PC-9 (cell line): ENCODE data around the gene CNTNAP2. TPM values are rescaled to one million over a fixed set of nuclear protein-coding genes. Genes with fewer than 3 reads are reported as not detected.

Experiments used
- BruUV-seq: library from RNA; stranded (reverse); fragments of 400-500 nt; replicated peaks from 2 replicates; lab custom pipeline; 2021; lab: Mats Ljungman, UMichigan
- CTCF ChIA-PET: fragments of 300-600 bp; sonication (Branson Sonifier 250); formaldehyde crosslinking; loops from one replicate; lab custom pipeline; 2022; ENCODE audit warnings: antibody characterized with exemption; lab: Charles Lee
- POLR2A ChIA-PET: fragments of 300-600 bp; sonication (Branson Sonifier 250); formaldehyde crosslinking; loops from one replicate; lab custom pipeline; 2022; ENCODE audit warnings: antibody characterized with exemption; ENCODE audit not compliant: unreplicated experiment; lab: Charles Lee
- DNase-seq, 2 experiments: peaks; one replicate each; pipeline versions ENCODE4 v3.0.0 to v3.0.0-alpha.2; 2015 to 2022; ENCODE audit warnings: mixed read lengths in 1 of 2
- H2AFZ ChIP-seq: fragments of 200-600 bp; sonication (generic); 2 replicates; pipeline ENCODE4 v1.8.1; 2017; ENCODE audit warnings: antibody characterized with exemption
- H3F3A ChIP-seq: fragments of 200-600 bp; sonication (generic); 2 replicates; pipeline ENCODE4 v1.8.1; 2017; ENCODE audit warnings: antibody characterized with exemption, mild to moderate bottlenecking, low read depth; ENCODE audit not compliant: insufficient read depth
- H3K27ac ChIP-seq: fragments of 200-600 bp; sonication (generic); 2 replicates; pipeline ENCODE4 v1.6.1; 2016; ENCODE audit warnings: mixed run types
- H3K27me3 ChIP-seq: fragments of 200-600 bp; sonication (generic); 2 replicates; pipeline ENCODE4 v1.6.1; 2016; ENCODE audit warnings: low read depth, mixed run types; ENCODE audit not compliant: insufficient read depth
- H3K36me3 ChIP-seq: fragments of 200-600 bp; sonication (generic); 2 replicates; pipeline ENCODE4 v1.6.1; 2016; ENCODE audit warnings: low read depth, mixed run types
- H3K4me1 ChIP-seq: fragments of 200-600 bp; sonication (generic); replicated peaks from 2 replicates; pipeline ENCODE4 v1.6.1; 2016; ENCODE audit warnings: mixed run types; ENCODE audit not compliant: insufficient read depth
- H3K4me2 ChIP-seq: fragments of 200-600 bp; sonication (generic); 2 replicates; pipeline ENCODE4 v1.6.1; 2017; ENCODE audit warnings: mixed run types
- H3K4me3 ChIP-seq: fragments of 200-600 bp; sonication (generic); 2 replicates; pipeline ENCODE4 v1.6.1; 2016; ENCODE audit warnings: mixed run types
- H3K79me2 ChIP-seq: fragments of 200-600 bp; sonication (generic); 2 replicates; pipeline ENCODE4 v1.6.1; 2017; ENCODE audit warnings: low read depth, mixed run types
- H3K9me2 ChIP-seq: fragments of 200-600 bp; sonication (generic); 2 replicates; pipeline ENCODE4 v1.8.1; 2017; ENCODE audit warnings: mild to moderate bottlenecking; ENCODE audit not compliant: insufficient read depth
- H3K9me3 ChIP-seq: fragments of 200-600 bp; sonication (generic); 2 replicates; pipeline ENCODE4 v1.8.1; 2016; ENCODE audit warnings: low read depth; ENCODE audit not compliant: insufficient read depth
- H4K20me1 ChIP-seq: fragments of 200-600 bp; sonication (generic); 2 replicates; pipeline ENCODE4 v1.8.1; 2017; ENCODE audit not compliant: insufficient read depth
- CTCF ChIP-seq: fragments of 200-600 bp; sonication (generic); conservative IDR thresholded peaks from 2 replicates; pipeline ENCODE4 v1.6.1; 2017; ENCODE audit warnings: mixed run types, antibody characterized with exemption, mild to moderate bottlenecking, moderate library complexity
- EZH2 ChIP-seq: fragments of 200-600 bp; sonication (generic); IDR thresholded peaks from 2 replicates; pipeline ENCODE4 v1.8.0; 2017; ENCODE audit warnings: antibody characterized with exemption, low read depth
- intact Hi-C: fragments of 100-400 bp; cut with micrococcal nuclease; formaldehyde crosslinking; loops from one replicate; pipeline ENCODE4 v1.10.0; 2022; ENCODE audit not compliant: unreplicated experiment
- total RNA-seq: library from RNA; stranded (reverse); gene quantifications from 2 replicates; pipeline ENCODE4 v1.2.3, GENCODE V29; 2021

CNTNAP2 gene
- total RNA-seq, 1 experiment from 2014 or later, result not detected

DNA sequence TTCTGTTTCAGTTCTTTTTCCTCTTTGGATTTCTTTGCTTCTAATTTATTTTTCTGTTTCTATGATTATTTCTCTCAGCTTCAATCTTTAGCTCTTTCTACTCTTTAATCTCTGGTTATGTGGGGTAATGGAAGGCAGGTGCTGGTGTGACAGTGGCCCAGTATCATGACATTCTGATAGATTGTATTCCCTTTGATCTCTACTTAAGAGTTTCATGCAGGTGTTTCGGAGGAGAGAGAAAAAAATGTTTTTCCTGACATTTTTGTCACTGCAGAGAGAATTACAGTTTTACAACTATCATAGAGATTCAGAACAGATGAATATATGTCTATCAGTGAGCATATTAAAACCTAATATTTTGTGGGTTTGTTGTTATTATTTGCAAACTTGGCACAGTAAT, 524.9 kb downstream of the CNTNAP2 start:
- H3K27me3 ChIP-seq, result peaks cover 7% of the 10 kb centered on the region; the same call in 1 of the 2 replicates
- ChIA-PET POLR2A (no interaction called here), CTCF (no interaction called here)

DNA sequence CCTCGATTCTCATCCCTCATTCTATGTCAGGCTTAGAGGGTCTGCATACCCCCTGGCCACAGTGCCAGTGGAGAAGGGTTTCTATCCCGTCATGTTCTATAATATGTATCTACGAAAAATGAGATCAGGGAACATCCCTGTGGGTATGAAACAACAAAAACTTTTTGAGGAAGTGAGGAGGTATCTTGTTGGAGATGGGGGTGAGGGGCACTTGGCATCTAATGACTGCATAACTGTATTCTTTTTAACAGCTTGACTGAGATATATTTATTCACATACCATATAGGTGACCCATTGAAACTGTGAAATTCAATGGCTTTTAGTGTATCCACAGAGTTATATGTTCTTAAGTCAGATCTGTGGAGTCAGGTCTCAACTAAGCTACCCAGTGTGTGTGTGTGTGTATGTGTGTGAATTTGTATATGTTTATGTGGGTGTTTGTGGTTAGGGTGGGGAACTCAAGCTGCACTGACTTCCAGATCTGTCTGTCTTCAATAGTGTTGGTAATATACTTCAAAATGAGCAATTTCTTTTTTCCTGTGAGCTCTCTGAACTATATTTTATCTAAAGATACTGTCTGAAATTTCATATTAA, 528.9 kb downstream of the CNTNAP2 start:
- Histone ChIP-seq H3K36me3 (no peaks in the 10 kb centered on the region), H3K9me3 (no peaks in the 10 kb centered on the region), H3K4me2 (no peak overlapping the region), H2AFZ (no peak overlapping the region), H3K27me3 (no peaks in the 10 kb centered on the region), H3K79me2 (no peaks in the 10 kb centered on the region), H4K20me1 (no peaks in the 10 kb centered on the region), H3K4me1 (no peaks in the 10 kb centered on the region), H3K9me2 (no peaks in the 10 kb centered on the region), H3F3A (no peaks in the 10 kb centered on the region), H3K27ac (no peak overlapping the region), H3K4me3 (no peak overlapping the region)
- TF ChIP-seq CTCF (no peak), EZH2 (no peak)
- intact Hi-C loops, result no loop called here
- no TSS peak for BruUV-seq
- ChIA-PET POLR2A (no interaction called here), CTCF (no interaction called here)
- no peak for DNase-seq

More for the DNA sequence above, 524.9 kb downstream of the CNTNAP2 start:
- H3K9me3 ChIP-seq, result no peaks in the 10 kb centered on the region
- intact Hi-C loops, result no loop called here
- H3K36me3 ChIP-seq, result no peaks in the 10 kb centered on the region
- H3K4me1 ChIP-seq, result no peaks in the 10 kb centered on the region
- H3K27ac ChIP-seq, result no peak overlapping the region
- H3K79me2 ChIP-seq, result no peaks in the 10 kb centered on the region
- H2AFZ ChIP-seq, result no peak overlapping the region
- no peaks in the 10 kb centered on the region for H3K9me2 ChIP-seq
- no peak overlapping the region for H3K4me3 ChIP-seq
- H3F3A ChIP-seq, result no peaks in the 10 kb centered on the region
- no peak overlapping the region for H3K4me2 ChIP-seq
- BruUV-seq, result no TSS peak
- no peak for DNase-seq
- no peak for TF ChIP-seq EZH2
- TF ChIP-seq CTCF, result no peak
- no peaks in the 10 kb centered on the region for H4K20me1 ChIP-seq

DNA sequence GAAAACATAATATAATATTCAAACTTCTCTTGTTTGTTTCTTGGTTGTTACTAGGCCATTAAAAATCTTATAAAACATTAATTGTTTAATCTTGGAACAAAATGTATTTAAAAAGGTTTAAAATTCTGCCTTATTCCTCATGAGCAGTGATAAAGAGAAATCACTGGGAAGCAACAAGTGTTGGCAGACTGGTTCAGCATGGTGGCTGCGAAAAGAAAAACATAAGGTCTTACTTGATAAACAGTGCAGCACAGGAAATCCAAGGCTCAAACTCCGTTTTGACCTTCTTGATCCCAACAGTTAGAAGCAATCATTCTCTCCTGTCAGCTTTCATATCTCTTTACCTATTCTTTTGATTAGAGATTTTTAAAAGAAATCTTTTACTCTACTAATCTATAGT, 530.8 kb downstream of the CNTNAP2 start:
- no peaks in the 10 kb centered on the region for H3K36me3 ChIP-seq
- no peak overlapping the region for H2AFZ ChIP-seq
- DNase-seq, result no peak
- H3K27ac ChIP-seq, result no peak overlapping the region
- TF ChIP-seq EZH2, result no peak
- TF ChIP-seq CTCF, result no peak
- H3K9me3 ChIP-seq, result no peaks in the 10 kb centered on the region
- H3K79me2 ChIP-seq, result no peaks in the 10 kb centered on the region
- H3K9me2 ChIP-seq, result no peaks in the 10 kb centered on the region
- no TSS peak for BruUV-seq
- H3K4me1 ChIP-seq, result no peaks in the 10 kb centered on the region
- no peaks in the 10 kb centered on the region for H3F3A ChIP-seq
- CTCF ChIA-PET, result no interaction called here
- no peak overlapping the region for H3K4me3 ChIP-seq
- no peaks in the 10 kb centered on the region for H3K27me3 ChIP-seq
- no peaks in the 10 kb centered on the region for H4K20me1 ChIP-seq
- no peak overlapping the region for H3K4me2 ChIP-seq
- POLR2A ChIA-PET, result no interaction called here
- intact Hi-C loops, result no loop called here
